ENCODE data around the gene RPL26.
A peak's percentile ranks its signal among the peaks of the same experiment; 100 is the strongest.

RPL26 gene

DNA sequence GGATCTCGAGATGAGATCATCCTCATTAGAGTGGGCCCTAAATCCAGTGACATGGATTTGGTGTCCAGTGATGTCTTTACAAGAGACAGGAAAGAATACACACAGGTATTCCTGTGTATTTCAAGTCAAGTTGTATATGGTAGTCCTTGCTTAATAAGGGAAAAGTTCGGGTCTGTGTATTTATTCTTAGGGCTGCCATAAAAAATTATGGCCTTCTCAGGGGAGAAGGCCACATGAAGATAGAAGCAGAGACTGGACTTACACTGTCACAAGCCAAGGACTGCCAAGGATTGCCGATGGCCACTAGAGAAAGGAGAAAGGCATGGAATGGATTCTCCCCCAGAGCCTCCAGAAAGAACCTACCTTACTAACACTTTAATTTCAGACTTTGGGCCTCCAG, 14.8 kb downstream of the RPL26 start:
- H3K4me3 ChIP-seq (replicated peaks; ENCODE audit: low read depth, low read length) = no peak overlapping the region
- no peak for DNase-seq (ENCODE audit: extremely low read depth, low read depth)
- TF ChIP-seq, protein P1, sequence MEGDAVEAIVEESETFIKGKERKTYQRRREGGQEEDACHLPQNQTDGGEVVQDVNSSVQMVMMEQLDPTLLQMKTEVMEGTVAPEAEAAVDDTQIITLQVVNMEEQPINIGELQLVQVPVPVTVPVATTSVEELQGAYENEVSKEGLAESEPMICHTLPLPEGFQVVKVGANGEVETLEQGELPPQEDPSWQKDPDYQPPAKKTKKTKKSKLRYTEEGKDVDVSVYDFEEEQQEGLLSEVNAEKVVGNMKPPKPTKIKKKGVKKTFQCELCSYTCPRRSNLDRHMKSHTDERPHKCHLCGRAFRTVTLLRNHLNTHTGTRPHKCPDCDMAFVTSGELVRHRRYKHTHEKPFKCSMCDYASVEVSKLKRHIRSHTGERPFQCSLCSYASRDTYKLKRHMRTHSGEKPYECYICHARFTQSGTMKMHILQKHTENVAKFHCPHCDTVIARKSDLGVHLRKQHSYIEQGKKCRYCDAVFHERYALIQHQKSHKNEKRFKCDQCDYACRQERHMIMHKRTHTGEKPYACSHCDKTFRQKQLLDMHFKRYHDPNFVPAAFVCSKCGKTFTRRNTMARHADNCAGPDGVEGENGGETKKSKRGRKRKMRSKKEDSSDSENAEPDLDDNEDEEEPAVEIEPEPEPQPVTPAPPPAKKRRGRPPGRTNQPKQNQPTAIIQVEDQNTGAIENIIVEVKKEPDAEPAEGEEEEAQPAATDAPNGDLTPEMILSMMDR (IDR thresholded peaks at IDR 0.05; ENCODE audit: low read depth, low read length, missing control alignments) = no peak

DNA sequence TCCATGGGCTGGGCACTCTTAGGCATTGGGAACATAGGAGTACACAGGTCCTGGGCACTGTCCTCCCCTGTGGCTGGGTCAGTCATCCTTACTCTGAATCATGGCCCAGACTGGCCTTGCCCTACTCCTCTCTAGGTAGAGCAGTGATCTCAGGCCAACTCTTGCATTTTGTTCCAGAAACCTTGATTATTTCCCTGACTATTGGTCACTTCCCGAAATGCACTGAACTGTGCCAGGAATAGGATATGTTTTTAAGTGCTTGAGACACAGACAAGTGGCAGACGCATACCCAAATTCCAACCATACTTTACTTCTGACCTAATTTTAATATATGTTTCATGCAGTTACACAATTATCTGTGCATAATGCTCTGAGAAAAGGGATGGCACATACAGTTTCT, 16.8 kb downstream of the RPL26 start:
- DNase-seq (ENCODE audit: extremely low read depth, low read depth) = no peak
- TF ChIP-seq, protein P1 (IDR thresholded peaks at IDR 0.05; ENCODE audit: low read depth, low read length, missing control alignments) = no peak
- no peak overlapping the region for H3K4me3 ChIP-seq (replicated peaks; ENCODE audit: low read depth, low read length)

DNA sequence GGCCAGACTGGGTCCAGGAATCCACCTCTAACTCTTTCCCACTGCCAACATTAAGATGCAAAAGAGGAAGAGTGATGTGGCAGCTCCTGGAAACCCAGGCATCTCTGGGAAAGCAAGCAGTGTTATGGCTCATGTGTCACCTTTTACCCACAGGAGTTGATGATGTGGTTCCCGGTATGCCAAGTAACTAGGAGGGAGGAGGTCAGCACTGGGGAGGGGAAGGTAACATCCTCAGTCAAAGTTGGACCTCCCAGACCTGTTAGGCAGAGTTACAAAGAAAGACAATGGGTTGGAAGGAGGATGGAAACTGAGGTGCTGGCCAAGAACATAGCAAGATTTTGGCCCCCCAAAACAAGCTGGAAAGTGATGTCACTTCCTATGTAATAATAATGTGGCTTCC, 17.9 kb downstream of the RPL26 start:
- TF ChIP-seq, protein P1 (IDR thresholded peaks at IDR 0.05; ENCODE audit: low read depth, low read length, missing control alignments) = no peak
- H3K4me3 ChIP-seq (replicated peaks; ENCODE audit: low read depth, low read length) = no peak overlapping the region
- DNase-seq (ENCODE audit: extremely low read depth, low read depth) = no peak

DNA sequence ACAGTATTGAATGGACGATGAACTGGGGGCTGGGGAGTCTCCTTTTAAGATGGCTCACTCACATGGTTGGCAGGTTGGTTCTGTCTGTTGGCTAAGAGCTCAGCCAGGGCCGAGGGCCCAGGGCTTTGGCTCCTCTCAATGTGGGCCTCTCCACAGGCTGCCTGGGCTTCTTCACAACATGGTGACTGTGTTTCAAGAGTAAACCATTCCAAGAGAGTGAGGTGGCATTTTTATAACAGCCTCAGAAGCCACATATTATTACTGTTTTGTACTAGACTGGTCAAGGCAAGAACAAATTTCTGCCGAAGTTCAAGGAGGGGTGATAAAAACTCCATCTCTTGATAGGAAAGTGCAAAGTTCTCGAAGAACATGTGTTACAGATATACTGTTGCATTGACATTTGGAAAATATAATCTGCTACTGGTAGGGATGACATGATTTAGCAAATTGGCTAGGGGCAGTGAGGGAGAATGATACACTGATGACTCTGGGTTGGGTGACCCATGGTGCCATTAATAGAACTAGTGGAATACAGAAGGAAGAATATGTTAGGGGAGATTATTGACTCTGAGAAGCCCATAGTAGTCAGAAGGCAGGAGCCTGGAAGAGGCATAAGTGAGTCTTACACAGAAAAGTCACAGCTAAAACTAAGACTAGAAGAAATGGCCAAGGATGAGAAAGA, 20.2 kb downstream of the RPL26 start:
- no peak for DNase-seq (ENCODE audit: extremely low read depth, low read depth)
- TF ChIP-seq, protein P1 (IDR thresholded peaks at IDR 0.05; ENCODE audit: low read depth, low read length, missing control alignments) = no peak
- no peak overlapping the region for H3K4me3 ChIP-seq (replicated peaks; ENCODE audit: low read depth, low read length)

DNA sequence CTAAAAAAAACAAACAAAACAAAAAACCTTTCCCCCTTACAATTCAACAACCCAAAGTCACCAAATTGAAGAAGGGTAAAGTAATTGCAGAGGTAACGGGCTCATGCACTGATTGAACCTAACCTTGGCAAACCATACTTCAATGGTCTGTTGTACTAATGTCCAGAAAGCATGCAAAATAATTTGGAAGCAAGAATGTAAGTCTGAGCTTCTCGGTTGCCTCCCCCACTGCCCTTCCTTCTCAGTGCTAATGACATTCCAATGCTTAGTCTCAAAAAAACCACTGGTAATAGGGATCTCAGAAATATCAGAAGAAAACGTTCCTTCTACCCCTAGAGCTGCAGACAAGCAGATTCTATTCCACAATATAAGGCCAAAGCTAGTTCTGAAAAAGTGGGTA, 22.2 kb downstream of the RPL26 start:
- DNase-seq (ENCODE audit: extremely low read depth, low read depth) = no peak
- H3K4me3 ChIP-seq (replicated peaks; ENCODE audit: low read depth, low read length) = no peak overlapping the region
- TF ChIP-seq, protein P1 (IDR thresholded peaks at IDR 0.05; ENCODE audit: low read depth, low read length, missing control alignments) = no peak

DNA sequence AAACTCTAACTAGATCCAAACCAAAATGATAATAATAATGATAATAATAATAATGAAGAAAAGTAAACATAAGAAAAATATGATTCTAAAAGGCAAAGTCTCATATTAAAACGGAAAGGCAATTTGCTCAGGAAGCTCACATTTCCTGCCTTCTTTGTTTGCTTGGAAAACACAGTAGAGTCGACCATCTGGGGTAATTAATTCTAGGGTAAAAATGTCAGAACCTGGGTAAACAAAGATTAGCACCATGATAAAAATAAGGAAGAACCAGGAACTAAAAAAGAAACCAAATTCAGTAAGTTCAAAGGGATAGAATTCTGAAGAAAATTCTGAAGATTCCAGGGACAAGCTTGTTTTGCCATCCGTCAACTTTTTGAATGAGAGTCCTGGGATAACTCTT, 22.7 kb downstream of the RPL26 start:
- TF ChIP-seq, protein P1 (IDR thresholded peaks at IDR 0.05; ENCODE audit: low read depth, low read length, missing control alignments) = no peak
- no peak overlapping the region for H3K4me3 ChIP-seq (replicated peaks; ENCODE audit: low read depth, low read length)
- no peak for DNase-seq (ENCODE audit: extremely low read depth, low read depth)

DNA sequence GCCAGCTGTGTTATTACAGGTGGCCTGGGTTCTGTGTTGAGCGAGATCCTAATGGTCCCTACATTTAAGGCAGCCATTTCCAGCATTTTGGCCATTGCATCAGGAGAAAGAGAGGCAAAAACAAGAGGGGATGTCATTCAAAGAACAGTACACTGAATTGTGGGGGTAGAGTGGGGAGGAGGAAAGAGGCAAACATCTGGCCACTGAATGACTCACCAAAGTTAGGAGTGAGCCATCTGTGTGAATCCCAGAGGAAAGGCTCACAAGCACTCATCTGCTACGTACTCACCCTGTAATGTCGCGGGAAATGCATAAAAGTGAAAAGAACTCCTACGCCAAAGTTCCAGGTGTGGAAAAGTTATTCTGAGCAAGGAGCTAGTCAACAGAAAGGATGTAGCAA, 23.2 kb downstream of the RPL26 start:
- no peak overlapping the region for H3K4me3 ChIP-seq (replicated peaks; ENCODE audit: low read depth, low read length)
- DNase-seq (ENCODE audit: extremely low read depth, low read depth) = peak; percentile 91
- TF ChIP-seq, protein P1 (IDR thresholded peaks at IDR 0.05; ENCODE audit: low read depth, low read length, missing control alignments) = no peak

Data from HFF-Myc (cell line).